ENCODE measurements around the gene ZNF469. TPM values are rescaled to one million over a fixed set of nuclear protein-coding genes. Genes with fewer than 3 reads are reported as not detected.

ZNF469 gene
- total and polyA plus RNA-seq, 2 donors (not counting 3 experiments of a cell fraction or from before 2014, with no cell fraction given) = 0.90 to 5.7 TPM

GRCh38 chr16:88391144-88391850, 8.5 kb downstream of the ZNF469 start:
- CTCF ChIA-PET = no interaction called here

More at GRCh38 chr16:88391144-88391850, 8.5 kb downstream of the ZNF469 start:
- no peak for FAIRE-seq
- intact Hi-C loops (cut with micrococcal nuclease) = no loop called here
- DNase-seq (ENCODE audit: low read depth, low spot score) = no peak
- H4K20me1 ChIP-seq (replicated peaks; ENCODE audit: control insufficient read depth, extremely low read depth, insufficient read depth, low read length) = no peaks in the 10 kb centered on the region
- no peak overlapping the region for H3K4me3 ChIP-seq (replicated peaks in 1 of 3; ENCODE audit: insufficient read depth in 1 of 3, low read depth in 1 of 3, low read length in 3 of 3)
- no peak overlapping the region for H3K9ac ChIP-seq (replicated peaks; ENCODE audit: extremely low read depth, insufficient read depth, low read length)
- dilution Hi-C loops (cut with MboI; ENCODE audit: extremely low pct_ligation_motif_present, low sequenced_read_pairs) = no loop called here
- no peaks in the 10 kb centered on the region for H3K36me3 ChIP-seq (ENCODE audit: control insufficient read depth in 2 of 2, extremely low read depth in 1 of 2, insufficient read depth in 2 of 2, low read length in 2 of 2)
- H3K9me1 ChIP-seq (replicated peaks; ENCODE audit: control insufficient read depth, extremely low read depth, insufficient read depth, low read length) = no peaks in the 10 kb centered on the region
- TF ChIP-seq GATA2 (IDR thresholded peaks at IDR 0.05; ENCODE audit: insufficient read depth, insufficient read length, low read depth, low read length) = no peak
- TF ChIP-seq EZH2 (IDR thresholded peaks at IDR 0.05; ENCODE audit: borderline replicate concordance, low read depth, low read length, severe bottlenecking) = no peak
- TF ChIP-seq CTCF (IDR thresholded peaks at IDR 0.05; ENCODE audit: extremely low read depth in 1 of 2, insufficient read depth in 1 of 2, low read depth in 1 of 2, low read length in 2 of 2) = no peak
- TF ChIP-seq POLR2A (IDR thresholded peaks at IDR 0.05; ENCODE audit: low read depth, low read length) = no peak
- no peak for TF ChIP-seq FOS (IDR thresholded peaks at IDR 0.05; ENCODE audit: borderline replicate concordance, insufficient read depth, low read length)
- no peak for TF ChIP-seq MYC (IDR thresholded peaks at IDR 0.05; ENCODE audit: low read depth, low read length)
- TF ChIP-seq JUN (IDR thresholded peaks at IDR 0.05; ENCODE audit: borderline replicate concordance, insufficient read depth, insufficient read length, low read depth) = no peak
- no peak for TF ChIP-seq POLR2AphosphoS5 (IDR thresholded peaks at IDR 0.05; ENCODE audit: insufficient read depth, low read depth, low read length)
- TF ChIP-seq MAX (IDR thresholded peaks at IDR 0.05; ENCODE audit: insufficient read depth, insufficient read length) = no peak
- H3K9me3 ChIP-seq (replicated peaks; ENCODE audit: control insufficient read depth, insufficient read depth, low read length) = no peaks in the 10 kb centered on the region
- no peaks in the 10 kb centered on the region for H3K4me1 ChIP-seq (ENCODE audit: control insufficient read depth, extremely low read depth, insufficient read depth, low read length)
- no peak overlapping the region for H3K27ac ChIP-seq (ENCODE audit: insufficient read depth, low read depth, low read length)
- H2AFZ ChIP-seq (ENCODE audit: low read depth, low read length) = no peak overlapping the region
- H3K4me2 ChIP-seq (ENCODE audit: insufficient read depth, low read length) = no peak overlapping the region
- peaks cover 6 to 10% of the 10 kb centered on the region in 2 experiments for H3K27me3 ChIP-seq (ENCODE audit: control insufficient read depth in 2 of 2, insufficient read depth in 2 of 2, low read length in 2 of 2)
- H3K79me2 ChIP-seq (ENCODE audit: control insufficient read depth, insufficient read depth, low read length) = no peaks in the 10 kb centered on the region
- POLR2A ChIA-PET = no interaction called here
- BruUV-seq (replicated peaks) = no TSS peak
